NCI-H2227 (cell line): ENCODE measurements around the gene GJB1.
"Not testable (repeated sequence)": the region's sequence is repeated elsewhere in the genome, so short reads cannot be mapped to it uniquely, and the experiment has no call there.

ENCODE experiments used
- DNase-seq: peaks from one replicate; lab custom pipeline; 2025; ENCODE audit not compliant: unreplicated experiment; lab: John Stamatoyannopoulos, UW

Gene GJB1

GRCh38 chrX:71222929-71223328 lies at the start of gene GJB1:
TSS of gene GJB1 (plus strand) at chrX:71223224. CDS start at chrX:71223708, 484 bp downstream.
- no peak for DNase-seq

DNA sequence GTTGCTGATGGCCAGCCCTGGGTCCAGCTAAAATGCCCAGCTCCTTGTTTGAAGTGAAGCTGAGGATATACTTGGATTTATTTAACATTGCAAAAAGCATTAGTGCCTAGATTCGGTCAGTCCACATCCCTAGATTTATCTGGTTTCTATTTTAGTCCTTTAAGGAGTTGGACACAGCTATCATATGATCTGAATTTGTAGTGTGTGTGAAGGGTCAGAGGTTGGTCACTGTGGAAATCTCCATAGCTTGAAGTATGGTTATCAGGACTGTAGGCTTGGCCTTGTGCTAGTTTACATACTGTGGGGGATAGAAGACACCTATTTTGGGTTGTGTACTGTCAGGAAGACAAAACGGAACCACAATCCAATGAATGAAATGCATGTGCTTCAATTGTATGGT lies 49.6 kb upstream of the GJB1 start:
- DNase-seq: no peak

DNA sequence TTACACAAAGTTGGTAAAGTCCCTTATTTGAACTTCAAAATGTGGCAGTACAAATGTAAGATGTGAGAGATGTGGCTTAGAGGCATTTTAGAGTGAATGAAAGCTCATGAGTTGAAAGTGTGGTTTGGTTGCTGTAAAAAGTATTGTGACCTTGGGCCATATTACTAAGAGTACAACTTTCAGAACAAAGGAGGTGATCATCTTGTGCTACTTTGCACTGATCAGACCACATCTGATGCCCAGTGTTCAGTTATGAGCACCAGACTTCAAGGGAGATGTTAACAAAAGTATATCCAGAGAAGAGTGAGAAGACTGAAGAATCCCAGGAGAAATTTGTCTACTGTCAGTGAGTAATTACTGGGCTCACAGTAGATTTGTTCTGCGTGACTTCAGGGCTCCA lies 48.2 kb upstream of the GJB1 start:
- no peak for DNase-seq

- no peak for DNase-seq
Observed at GRCh38 chrX:71175531-71175930, 47.5 kb upstream of the GJB1 start.

DNA sequence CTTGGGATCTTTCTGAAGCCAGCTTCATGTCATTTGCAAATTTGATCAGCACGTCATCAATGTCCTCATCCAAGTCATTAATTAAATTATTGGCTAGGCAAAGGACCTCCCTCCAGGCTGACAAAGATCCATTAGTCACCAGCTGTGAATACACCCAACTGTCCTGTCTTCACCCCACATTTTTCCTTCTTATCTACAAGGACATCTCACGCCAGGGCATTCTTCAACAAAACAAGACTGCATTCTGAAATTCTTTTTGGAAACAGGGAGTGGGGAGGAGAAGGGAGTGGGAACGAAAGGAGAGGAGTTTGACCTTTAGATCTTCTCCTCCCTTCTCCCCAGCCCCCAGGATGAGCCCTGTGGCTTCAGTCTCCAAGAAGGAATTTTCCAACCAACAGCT lies 45.7 kb upstream of the GJB1 start:
- DNase-seq: no peak

DNA sequence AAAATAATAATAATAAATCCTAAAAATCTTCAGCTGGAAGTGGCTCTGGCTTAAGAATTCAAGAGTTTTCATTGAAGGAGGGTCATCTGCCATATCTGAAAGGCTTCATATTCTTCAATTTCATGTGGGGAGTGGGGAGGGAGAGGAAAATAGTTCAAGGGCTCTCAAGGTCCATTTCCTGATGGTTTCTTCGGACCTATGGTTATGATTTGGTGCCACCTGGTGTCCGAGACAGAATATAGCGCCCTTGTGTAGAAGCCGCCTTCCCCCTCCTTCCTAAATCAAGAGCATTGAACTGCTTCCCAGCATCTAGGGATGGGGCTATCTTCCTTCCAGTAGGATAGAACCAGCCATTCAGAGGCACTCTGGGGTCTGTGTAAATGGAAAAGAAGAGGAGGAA lies 44.1 kb upstream of the GJB1 start:
- DNase-seq: peak; percentile 85

DNA sequence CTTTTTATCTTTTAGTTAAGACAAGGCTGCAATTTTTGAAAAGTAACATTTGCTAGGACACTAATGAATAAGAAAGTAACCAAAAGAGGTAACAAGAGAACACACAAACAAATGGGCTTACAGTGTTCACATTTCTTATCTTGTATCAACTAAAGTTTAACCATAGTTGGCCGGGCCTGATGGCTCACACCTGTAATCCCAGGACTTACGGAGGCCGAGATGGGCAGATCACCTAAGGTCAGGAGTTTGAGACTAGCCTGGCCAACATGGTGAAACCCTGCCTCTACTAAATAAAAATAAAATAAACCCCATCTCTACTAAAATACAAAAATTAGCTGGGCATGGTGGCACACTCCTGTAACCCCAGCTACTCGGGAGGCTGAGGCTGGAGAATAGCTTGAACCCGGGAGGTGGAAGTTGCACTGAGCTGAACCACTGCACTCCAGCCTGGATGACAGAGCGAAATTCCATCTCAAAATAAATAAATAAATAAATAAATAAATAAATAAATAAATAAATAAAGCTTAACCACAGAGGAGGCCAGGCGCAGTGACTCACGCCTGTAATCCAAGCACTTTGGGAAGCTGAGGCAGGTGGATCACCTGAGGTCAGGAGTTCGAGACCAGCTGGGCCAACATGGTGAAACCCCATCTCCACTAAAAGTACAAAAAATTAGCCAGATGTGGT lies 42.3 kb upstream of the GJB1 start:
- not testable (repeated sequence) for DNase-seq

- peak; percentile 82 for DNase-seq
Observed at GRCh38 chrX:71181558-71181909, 41.5 kb upstream of the GJB1 start.

GRCh38 chrX:71181910-71182799 lies 40.9 kb upstream of the GJB1 start:
- DNase-seq: peak; percentile 99

DNA sequence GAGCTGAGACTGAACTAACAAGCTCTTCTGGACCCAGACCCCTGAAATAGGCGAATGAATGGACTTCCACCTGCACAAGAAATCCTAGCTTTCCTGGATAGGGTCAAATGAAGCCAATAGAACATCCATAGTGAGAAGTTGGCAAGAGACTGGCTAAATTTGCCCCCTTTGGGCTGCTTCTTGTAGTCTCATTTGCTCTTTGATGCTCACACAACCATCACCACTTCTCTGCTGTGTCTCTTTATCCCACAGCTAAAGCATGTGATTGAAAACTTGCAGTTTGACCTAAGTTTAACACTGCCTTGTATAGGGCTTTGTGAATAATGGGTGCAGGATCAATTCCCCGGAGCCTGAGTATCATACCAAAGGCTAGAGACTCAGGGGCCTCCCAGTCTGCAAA lies 40.2 kb upstream of the GJB1 start:
- DNase-seq: no peak

DNA sequence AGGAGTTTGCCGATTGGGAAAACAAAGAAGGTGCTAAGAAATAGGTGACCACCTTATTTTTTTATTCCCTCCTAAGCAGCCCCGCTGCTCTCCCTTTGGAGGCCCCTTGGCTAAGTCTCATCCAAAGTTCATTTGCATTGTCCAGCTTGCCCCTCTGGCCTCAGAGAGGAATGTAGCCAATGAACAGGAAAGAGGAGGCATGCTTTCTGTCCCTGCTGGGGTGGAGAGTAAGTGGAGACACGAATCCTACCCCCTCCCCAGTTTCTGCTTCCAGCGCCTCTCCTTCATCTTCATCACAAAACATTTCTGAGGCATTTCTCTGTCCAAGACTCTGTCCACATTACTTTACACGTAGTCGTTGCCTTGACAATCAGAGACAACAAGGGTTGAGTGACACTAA lies 39.7 kb upstream of the GJB1 start:
- no peak for DNase-seq

DNA sequence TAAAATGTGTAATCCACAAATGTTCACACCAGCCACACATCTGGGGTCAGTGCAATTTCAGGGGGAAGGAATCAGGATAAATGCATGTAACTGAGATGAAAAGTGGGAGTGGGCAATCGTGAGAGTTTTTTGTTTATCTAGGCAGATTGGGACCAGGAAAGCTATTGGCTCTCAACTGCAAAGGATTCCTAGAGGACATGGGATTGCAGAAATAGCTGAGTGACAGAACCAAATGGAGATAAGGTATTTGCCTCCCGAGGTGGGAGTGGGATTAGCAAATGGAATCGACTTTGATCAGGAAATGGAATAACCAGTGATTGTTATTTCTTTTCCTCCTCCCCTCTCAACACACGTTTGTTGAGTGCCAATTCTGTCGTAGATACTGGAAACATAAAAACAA lies 38.9 kb upstream of the GJB1 start:
- no peak for DNase-seq

DNA sequence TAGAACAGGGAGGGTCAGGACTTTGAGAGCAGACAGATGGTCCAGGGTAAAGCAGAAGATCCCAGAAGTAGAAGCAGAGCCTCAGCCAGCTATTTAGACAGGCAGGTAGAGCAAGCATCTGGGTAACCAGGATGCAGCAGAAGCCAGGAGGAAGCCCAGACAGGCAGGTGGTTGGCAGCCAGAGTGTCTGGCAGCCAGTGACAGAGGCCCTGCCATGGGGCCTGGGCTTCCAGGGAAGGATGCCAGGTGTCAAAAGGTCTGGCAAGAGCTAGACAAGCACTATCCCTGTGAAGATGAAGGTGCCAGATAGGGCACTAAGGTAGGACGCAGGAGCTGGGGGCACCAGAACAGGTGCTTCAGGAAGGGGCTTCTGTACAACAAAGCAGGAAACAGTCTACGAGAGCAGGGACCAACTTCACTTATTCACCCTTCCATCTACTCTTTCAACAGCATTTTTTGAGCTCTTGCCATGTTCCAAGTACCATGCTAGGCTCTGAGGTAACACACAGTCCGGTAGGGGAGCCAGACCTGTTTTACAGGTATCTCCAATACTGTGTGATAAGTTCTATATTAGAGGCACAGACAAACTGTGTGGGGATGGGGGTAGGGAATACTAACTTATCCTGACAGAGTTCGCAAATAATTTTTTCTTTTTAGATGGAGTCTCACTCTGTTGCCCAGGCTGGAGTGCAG lies 38.1 kb upstream of the GJB1 start:
- DNase-seq: no peak

- DNase-seq: no peak
Observed at GRCh38 chrX:71191248-71191647, 31.8 kb upstream of the GJB1 start.

DNA sequence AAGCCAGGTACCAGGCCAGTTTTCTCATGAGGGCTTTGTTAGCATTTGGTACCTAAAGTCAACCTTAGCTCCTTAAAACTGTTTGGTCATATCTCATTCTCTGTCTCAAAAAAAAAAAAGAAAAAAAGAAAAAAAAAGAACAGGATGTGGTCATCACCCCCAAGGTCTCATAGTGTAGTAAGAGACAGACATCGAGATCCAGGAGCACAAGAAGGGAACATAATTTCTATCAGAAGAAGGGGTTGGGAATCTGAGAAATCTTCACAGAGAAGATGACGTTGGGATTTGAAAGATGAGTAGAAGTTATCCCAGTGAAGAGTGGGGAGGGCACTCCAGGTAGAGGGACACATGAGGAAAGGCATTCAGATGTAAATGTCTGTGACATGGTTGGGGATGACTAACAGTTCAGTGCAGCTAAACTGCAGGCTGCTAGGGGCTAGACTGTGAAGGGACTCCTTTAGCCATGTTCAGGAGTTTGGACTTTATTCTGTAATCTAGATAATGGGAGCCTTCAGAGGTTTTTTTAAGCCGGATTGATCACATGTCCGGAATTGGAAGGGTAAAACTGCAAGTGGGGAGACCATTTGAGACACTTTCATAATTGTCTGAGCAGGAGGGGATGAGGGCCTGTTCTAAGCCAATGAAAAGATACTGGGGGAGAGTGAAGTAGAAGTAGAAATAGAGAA lies 26.9 kb upstream of the GJB1 start:
- no peak for DNase-seq

- DNase-seq: no peak
Observed at GRCh38 chrX:71198066-71198465, 25.0 kb upstream of the GJB1 start.

DNA sequence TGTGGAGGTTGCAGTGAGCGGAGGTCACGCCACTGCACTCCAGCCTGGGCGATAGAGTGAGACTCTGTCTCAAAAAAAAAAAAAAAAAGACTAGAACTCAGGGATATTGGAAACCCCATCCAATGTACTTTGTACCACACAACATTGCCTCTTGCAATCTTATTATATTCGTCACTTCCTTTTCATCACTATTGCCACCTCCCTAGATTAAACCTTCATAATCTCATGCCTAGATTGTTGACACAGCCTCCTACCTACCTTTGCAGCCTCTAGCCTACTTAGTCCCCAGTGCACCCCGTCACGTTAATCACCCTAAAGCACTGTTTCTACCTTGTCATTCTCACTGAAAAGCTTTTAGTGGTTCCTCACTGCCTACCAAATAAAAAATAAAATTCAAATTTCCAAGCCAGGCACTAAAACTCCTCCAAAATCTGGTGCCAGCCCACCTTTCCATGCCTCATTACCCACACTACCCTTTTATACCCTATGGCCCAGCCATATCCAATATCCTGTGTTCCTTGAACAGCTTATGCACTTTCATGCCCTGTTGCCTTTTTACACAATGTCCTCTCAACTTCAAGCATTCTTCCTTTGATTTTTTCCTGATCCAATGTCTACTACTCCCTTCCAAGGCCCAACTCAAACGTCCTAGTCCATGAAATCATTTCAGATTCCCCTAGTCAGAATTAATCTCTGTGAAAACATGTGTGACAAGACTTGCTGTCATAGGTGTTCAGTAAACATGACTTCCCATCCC lies 23.6 kb upstream of the GJB1 start:
- DNase-seq: no peak

DNA sequence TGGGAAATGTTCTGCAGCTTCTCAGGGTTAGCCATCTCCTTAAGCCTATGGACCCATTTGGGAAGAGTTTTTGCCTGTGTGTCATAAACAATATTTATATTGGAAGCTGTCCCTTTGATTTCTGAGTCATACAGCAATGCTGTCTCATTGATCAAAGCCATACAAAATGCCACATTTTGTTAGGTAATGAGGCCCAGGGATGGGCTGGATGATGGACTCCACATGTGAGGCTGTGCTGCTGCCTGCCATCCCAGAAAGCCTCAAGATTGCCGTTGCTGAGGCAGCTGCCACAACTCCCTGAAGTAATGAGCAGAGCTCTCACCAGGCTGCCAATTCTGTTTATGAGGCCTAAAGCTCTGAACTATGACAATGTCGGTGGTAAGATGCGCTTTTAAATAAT lies 12.2 kb upstream of the GJB1 start:
- DNase-seq: no peak

DNA sequence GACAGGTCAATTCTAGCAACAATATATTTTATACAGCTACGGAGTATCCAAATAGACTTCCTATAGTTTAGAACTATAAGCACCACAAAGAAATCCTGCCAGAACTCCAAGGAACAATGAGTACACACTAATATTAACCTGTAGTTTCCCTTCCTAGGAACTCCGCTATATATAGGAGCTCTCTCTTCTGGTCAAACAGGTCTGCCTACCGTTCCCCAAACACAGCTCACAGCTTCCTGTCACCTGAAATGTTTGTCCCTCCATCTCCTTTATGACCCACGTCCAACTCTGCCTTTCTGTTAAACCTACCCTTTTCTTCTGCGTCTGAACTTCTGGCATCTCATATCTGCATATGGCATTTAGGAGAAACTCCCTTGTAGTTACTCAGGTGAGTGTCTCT lies 10.5 kb upstream of the GJB1 start:
- no peak for DNase-seq

DNA sequence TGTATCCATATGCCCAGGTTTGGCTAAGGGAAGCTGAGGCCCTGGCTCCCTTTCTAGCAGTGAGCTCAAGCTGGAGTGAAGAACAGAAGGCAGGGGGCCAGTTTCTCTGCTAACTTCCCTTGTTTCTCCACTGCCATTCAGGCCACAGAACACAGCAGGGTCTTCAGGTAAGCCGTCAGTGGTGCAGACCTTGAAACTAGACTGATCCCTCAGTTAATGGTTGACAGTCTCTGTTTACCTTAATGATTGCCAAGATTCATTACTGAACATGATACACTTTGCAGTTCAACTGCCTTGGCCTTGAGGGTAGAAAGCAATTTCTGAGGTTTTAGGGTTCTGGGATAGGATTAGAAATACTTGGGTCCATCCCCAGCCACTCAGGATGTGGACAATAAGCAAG lies 8.9 kb upstream of the GJB1 start:
- DNase-seq: no peak
